Duodenal mucosa (tissue), 2 donors: ENCODE measurements around the gene DSTYK.

Experiments
- H3K27ac ChIP-seq: one replicate; pipeline ENCODE4 v1.7.0; 2013; ENCODE audit warnings: low read depth, low read length
- H3K27me3 ChIP-seq, 2 donors: one replicate each; pipeline ENCODE4 v1.7.0; 2013; ENCODE audit warnings: low read length in 2 of 2, control low read depth in 1 of 2; ENCODE audit not compliant: insufficient read depth in 2 of 2, control insufficient read depth in 1 of 2
- H3K36me3 ChIP-seq, 2 donors: one replicate each; pipeline ENCODE4 v1.7.0; 2013; ENCODE audit warnings: low read length in 2 of 2, control low read depth in 1 of 2; ENCODE audit not compliant: insufficient read depth in 2 of 2, control insufficient read depth in 1 of 2
- H3K4me1 ChIP-seq, 2 donors: one replicate each; pipeline ENCODE4 v1.7.0; 2013; ENCODE audit warnings: low read length in 2 of 2, control low read depth in 1 of 2; ENCODE audit not compliant: insufficient read depth in 2 of 2, control insufficient read depth in 1 of 2
- H3K4me3 ChIP-seq, 2 donors: one replicate each; pipeline ENCODE4 v1.7.0; 2013; ENCODE audit warnings: low read length in 2 of 2, low read depth in 1 of 2
- H3K9ac ChIP-seq, 2 donors: one replicate each; pipeline ENCODE4 v1.7.0; 2013; ENCODE audit warnings: low read length in 2 of 2, low read depth in 1 of 2
- H3K9me3 ChIP-seq, 2 donors: one replicate each; pipeline ENCODE4 v1.7.0; 2013; ENCODE audit warnings: low read length in 2 of 2, control low read depth in 1 of 2; ENCODE audit not compliant: control insufficient read depth in 1 of 2

The DSTYK gene

GRCh38 chr1:205192287-205192686, 19.2 kb downstream of the DSTYK start:
- H3K9ac ChIP-seq = no peak overlapping the region
- peaks cover 0 to 3% of the 10 kb centered on the region in 2 donors for H3K36me3 ChIP-seq
- no peak overlapping the region for H3K4me3 ChIP-seq
- no peaks in the 10 kb centered on the region for H3K9me3 ChIP-seq
- H3K27me3 ChIP-seq = no peaks in the 10 kb centered on the region
- no peak overlapping the region for H3K27ac ChIP-seq
- H3K4me1 ChIP-seq = peaks cover 0 to 6% of the 10 kb centered on the region in 2 donors

DNA sequence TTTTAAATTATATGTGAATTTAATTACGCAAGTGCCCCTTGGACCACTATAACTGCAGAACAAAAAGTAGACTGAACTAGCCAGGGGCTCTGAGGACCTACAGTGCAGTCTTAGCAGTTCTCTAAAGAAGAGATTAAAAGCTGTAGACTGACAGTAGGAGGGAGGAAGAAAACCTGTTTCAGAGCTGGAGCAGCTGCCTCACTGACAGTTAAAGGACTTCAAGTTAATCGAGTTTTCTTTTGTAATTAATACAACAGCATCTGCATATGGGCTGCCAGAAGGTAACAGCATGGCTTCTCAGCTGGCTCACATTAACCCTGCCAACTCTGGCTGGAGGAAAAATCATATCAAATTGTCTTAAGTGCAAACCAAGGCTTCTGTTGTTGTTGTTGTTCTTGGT, 19.9 kb downstream of the DSTYK start:
- Histone ChIP-seq H3K9ac (no peak overlapping the region), H3K9me3 (no peaks in the 10 kb centered on the region), H3K27me3 (no peaks in the 10 kb centered on the region), H3K4me3 (no peak overlapping the region), H3K4me1 (peaks cover 0 to 6% of the 10 kb centered on the region in 2 donors), H3K27ac (no peak overlapping the region), H3K36me3 (peaks cover 0 to 5% of the 10 kb centered on the region in 2 donors)

DNA sequence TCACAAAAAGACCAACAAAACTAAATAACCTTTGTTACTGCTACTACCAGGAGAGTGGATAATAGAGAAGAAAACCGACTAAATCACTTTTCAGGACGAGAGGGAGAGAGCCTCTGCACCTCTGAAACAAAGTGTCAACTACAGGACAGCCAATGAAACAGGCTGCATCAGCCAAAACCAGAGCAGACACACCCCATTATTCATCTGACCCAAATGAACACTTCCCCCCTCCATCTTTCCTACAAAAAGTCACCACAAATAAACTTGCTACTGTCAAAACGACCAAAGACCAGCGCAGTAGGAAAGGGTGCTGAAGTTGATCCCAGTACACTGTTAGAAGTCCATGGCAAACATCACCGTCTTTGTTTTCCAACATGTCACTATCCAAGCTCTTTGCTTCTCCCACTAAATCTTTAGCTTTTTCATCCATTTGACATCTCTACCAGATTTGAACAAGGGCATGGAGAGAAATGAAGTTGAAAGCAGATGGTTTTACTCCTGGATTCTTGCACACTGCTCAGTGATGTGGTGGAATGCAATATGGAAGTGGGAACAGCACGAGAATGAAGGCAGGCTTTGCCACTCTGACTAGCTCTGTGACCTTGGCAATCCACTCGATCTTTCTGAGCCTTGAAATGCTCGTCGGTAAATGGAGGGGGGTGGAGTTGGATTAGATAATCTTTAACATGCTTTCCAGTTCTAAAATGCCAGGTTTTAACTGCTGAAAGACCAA, 20.5 kb downstream of the DSTYK start:
- H3K4me1 ChIP-seq = peaks cover 0 to 6% of the 10 kb centered on the region in 2 donors
- H3K36me3 ChIP-seq = peaks cover 0 to 5% of the 10 kb centered on the region in 2 donors
- no peak overlapping the region for H3K4me3 ChIP-seq
- no peak overlapping the region for H3K27ac ChIP-seq
- H3K9ac ChIP-seq = no peak overlapping the region
- H3K27me3 ChIP-seq = no peaks in the 10 kb centered on the region
- H3K9me3 ChIP-seq = no peaks in the 10 kb centered on the region

- no peak overlapping the region for H3K27ac ChIP-seq
- peaks cover 0 to 6% of the 10 kb centered on the region in 2 donors for H3K4me1 ChIP-seq
- H3K9me3 ChIP-seq = no peaks in the 10 kb centered on the region
- H3K27me3 ChIP-seq = no peaks in the 10 kb centered on the region
- peaks cover 0 to 5% of the 10 kb centered on the region in 2 donors for H3K36me3 ChIP-seq
- no peak overlapping the region for H3K4me3 ChIP-seq
- no peak overlapping the region for H3K9ac ChIP-seq
These were observed 22.4 kb downstream of the DSTYK start for GRCh38 chr1:205189131-205189530.

- Histone ChIP-seq H3K27me3 (no peaks in the 10 kb centered on the region), H3K4me3 (no peak overlapping the region), H3K9ac (no peak overlapping the region), H3K36me3 (peaks cover 0 to 5% of the 10 kb centered on the region in 2 donors), H3K27ac (no peak overlapping the region), H3K9me3 (no peaks in the 10 kb centered on the region), H3K4me1 (peaks cover 0 to 6% of the 10 kb centered on the region in 2 donors)
These were observed 22.9 kb downstream of the DSTYK start for GRCh38 chr1:205188596-205188995.

DNA sequence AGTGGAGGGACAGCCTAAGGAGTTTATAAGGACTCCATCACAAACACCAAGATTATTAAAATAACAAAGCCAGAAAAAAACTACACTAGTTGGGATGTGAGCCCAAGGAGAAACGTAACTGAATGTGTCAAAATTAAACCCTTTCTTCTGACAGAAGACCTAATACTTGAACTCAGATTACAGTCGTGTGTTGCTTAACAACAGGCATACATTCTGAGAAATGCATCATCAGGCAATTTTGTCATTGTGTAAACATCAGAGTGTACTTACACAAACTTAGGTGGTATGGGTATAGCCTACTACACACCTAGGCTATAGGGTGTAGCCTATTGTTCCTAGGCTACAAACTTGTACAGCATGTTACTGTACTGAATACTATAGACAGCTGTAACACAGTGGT, 23.4 kb downstream of the DSTYK start:
- Histone ChIP-seq H3K9me3 (no peaks in the 10 kb centered on the region), H3K27ac (no peak overlapping the region), H3K4me3 (no peak overlapping the region), H3K27me3 (no peaks in the 10 kb centered on the region), H3K4me1 (peaks cover 0 to 6% of the 10 kb centered on the region in 2 donors), H3K9ac (no peak overlapping the region), H3K36me3 (peaks cover 0 to 9% of the 10 kb centered on the region in 2 donors)

- Histone ChIP-seq H3K9ac (no peak overlapping the region), H3K27me3 (no peaks in the 10 kb centered on the region), H3K4me3 (no peak overlapping the region), H3K4me1 (peaks cover 0 to 6% of the 10 kb centered on the region in 2 donors), H3K36me3 (peaks cover 0 to 11% of the 10 kb centered on the region in 2 donors), H3K9me3 (no peaks in the 10 kb centered on the region), H3K27ac (no peak overlapping the region)
These were observed 24.1 kb downstream of the DSTYK start for GRCh38 chr1:205187420-205187819.

DNA sequence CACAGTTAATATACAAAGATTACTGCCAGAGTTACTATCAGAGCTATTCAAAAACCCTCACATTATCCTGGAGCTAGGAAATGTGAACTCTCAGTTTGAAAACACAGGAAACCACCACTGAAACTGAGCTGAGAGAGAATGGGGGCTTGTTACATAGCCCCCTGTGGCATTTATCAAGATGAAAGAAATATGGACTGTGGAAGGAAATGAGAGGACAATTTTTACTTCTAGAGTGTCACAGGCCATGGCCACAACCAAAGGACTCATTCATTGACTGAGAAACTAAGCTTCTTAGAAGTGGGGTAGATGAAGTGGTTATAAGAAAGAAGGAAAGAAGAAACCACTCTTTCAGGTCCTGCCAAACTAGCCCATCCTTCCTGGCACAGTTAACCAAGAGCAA, 25.3 kb downstream of the DSTYK start:
- Histone ChIP-seq H3K27me3 (no peaks in the 10 kb centered on the region), H3K4me3 (no peak overlapping the region), H3K27ac (no peak overlapping the region), H3K36me3 (peaks cover 0 to 11% of the 10 kb centered on the region in 2 donors), H3K9me3 (no peaks in the 10 kb centered on the region), H3K9ac (no peak overlapping the region), H3K4me1 (peaks cover 0 to 2% of the 10 kb centered on the region in 2 donors)

GRCh38 chr1:205183676-205184335, 27.7 kb downstream of the DSTYK start:
- no peak overlapping the region for H3K4me3 ChIP-seq
- H3K36me3 ChIP-seq = peaks cover 0 to 11% of the 10 kb centered on the region in 2 donors
- H3K27ac ChIP-seq = no peak overlapping the region
- H3K9ac ChIP-seq = no peak overlapping the region
- no peaks in the 10 kb centered on the region for H3K27me3 ChIP-seq
- no peaks in the 10 kb centered on the region for H3K9me3 ChIP-seq
- H3K4me1 ChIP-seq = no peaks in the 10 kb centered on the region

- peaks cover 0 to 11% of the 10 kb centered on the region in 2 donors for H3K36me3 ChIP-seq
- H3K27ac ChIP-seq = no peak overlapping the region
- no peak overlapping the region for H3K4me3 ChIP-seq
- no peak overlapping the region for H3K9ac ChIP-seq
- no peaks in the 10 kb centered on the region for H3K27me3 ChIP-seq
- no peaks in the 10 kb centered on the region for H3K4me1 ChIP-seq
- H3K9me3 ChIP-seq = no peaks in the 10 kb centered on the region
These were observed 28.6 kb downstream of the DSTYK start for GRCh38 chr1:205182930-205183329.
